Suprapubic skin (tissue), 4 donors: ENCODE data around the gene BASP1.

ENCODE experiments used
- CTCF ChIP-seq, 2 donors: fragments of 200-600 bp in 1 of 2; fragments of 450-650 bp in 1 of 2; sonication (generic) in 1 of 2; IDR thresholded peaks; one replicate each; pipeline ENCODE4 v1.5.1; 2016 to 2019; ENCODE audit warnings: antibody characterized with exemption in 2 of 2, mild to moderate bottlenecking in 1 of 2, moderate library complexity in 1 of 2
- POLR2A ChIP-seq, 2 donors: fragments of 450-650 bp; IDR thresholded peaks; one replicate each; pipeline ENCODE4 v1.6.1; 2017; ENCODE audit warnings: antibody characterized with exemption in 2 of 2, mild to moderate bottlenecking in 2 of 2, moderate library complexity in 2 of 2
- POLR2AphosphoS5 ChIP-seq, 3 donors: sonication (generic); formaldehyde crosslinking; IDR thresholded peaks; one replicate each; pipeline ENCODE4 v1.6.1; 2017; ENCODE audit warnings: antibody characterized with exemption in 3 of 3

GRCh38 chr5:17177501-17178372 is 39.7 kb upstream of the BASP1 start:
- TF ChIP-seq POLR2AphosphoS5 (IDR thresholded peaks at IDR 0.05): no peak
- TF ChIP-seq CTCF (IDR thresholded peaks at IDR 0.05): no peak
- no peak for TF ChIP-seq POLR2A (IDR thresholded peaks at IDR 0.05)
